ENCODE data around the gene ENG.
"Not testable (repeated sequence)": the region's sequence is repeated elsewhere in the genome, so short reads cannot be mapped to it uniquely, and the experiment has no call there.

ENG gene

DNA sequence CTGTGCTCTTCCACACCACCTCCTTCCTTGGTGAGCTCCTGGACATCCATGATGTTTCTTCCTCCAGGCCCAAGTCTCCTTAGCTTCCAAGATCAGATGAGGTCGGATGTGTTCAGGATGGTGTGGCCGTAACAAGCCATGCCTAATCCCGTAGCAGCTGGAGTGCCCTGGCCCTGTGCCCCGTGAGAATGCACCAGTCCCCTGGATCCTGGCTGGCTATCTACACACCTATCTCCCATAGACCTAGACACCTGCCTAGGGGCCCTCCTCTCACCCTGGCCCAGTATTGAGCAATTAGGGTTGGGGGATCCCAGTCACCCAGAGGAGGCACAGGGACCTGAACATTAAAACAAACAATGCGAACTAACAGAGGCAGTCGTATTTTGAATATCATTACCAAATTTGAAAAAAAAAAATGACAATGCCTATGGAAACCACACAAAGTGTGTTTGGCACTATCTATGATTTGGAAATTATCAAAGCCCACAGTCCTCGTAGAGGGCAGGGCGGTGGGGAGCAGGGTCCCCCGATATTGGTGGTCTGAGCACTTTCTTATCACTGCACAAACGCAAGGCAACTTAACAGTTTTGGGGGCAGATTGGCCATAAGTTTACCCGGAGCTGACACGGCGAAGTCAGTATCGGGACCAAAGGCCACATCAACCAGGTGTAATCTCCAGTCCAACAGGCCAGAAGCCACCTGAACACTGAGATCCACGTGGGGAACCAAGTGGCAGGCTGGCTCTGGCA is 13.2 kb downstream of the ENG start:
- no peak for DNase-seq

DNA sequence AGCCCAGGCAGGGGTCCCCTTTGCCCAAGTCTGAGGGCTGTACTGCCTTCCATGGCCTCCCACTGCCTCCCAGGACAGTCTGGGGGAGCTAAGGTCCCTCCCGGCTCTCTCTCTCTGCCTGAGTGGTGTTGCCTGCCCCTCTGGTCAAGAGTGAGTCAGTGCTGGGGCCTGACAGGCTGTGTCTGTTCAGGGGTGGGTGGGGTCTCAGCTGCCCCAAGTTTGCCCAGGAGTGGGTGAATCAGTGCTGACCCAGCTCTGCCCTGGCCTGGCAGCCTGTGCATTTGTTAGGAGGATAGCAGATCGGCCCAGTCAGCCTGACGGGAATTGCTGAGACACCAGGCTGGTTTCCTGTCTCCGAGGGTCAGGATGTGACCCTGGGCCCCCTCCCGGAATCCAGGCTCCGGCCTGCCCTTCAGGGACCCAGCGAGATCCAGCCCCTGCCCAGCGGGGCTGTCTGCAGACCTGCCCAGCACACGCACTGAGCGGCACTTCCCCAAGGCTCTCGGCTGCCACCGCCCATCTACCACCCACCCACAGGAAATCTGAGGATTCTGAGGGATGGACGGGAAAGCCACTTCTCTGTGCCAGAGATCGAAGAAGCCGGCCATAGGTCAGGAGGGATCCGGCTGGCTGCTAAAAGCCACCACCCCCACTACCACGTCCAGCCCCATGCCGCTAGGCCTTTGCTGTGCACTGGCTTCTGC is 15.9 kb downstream of the ENG start:
- DNase-seq: no peak

DNA sequence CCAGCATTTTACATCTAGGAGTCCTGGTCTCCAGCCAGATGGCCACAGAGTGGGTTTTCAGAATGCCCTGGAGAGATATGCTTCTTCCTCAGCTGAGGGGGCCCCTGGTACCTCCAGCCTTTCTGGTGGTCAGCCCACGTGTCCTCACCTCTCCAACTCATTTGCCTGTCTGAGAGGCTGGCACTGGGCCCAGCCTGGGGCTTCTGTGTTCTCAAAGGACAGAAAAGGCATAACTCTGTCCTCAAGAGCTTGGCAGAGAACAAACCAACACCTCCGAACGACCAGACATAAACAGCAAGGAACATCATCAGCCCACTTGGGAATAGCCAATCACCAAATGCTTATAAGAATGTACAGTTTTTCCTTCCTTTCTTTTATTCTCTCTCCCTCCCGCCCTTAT is 17.1 kb downstream of the ENG start:
- DNase-seq: no peak

DNA sequence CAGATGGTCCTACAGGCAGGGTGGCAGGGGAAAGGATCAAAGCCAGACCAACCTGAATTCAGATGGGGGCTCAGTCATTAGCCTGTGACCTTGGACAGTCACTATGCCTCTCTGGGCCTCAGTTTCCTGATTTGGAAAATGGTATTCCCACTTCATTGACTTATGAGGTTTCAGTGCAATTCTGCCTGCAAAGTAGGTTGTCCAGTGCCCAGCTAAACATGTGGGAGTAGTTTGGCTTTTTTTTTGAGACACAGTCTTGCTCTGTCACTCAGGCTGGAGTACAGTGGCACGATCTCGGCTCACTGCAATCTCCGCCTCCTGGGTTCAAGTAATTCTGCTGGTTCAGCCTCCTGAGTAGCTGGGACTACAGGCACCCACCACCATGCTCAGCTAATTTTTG is 17.9 kb downstream of the ENG start:
- DNase-seq: not testable (repeated sequence)

DNA sequence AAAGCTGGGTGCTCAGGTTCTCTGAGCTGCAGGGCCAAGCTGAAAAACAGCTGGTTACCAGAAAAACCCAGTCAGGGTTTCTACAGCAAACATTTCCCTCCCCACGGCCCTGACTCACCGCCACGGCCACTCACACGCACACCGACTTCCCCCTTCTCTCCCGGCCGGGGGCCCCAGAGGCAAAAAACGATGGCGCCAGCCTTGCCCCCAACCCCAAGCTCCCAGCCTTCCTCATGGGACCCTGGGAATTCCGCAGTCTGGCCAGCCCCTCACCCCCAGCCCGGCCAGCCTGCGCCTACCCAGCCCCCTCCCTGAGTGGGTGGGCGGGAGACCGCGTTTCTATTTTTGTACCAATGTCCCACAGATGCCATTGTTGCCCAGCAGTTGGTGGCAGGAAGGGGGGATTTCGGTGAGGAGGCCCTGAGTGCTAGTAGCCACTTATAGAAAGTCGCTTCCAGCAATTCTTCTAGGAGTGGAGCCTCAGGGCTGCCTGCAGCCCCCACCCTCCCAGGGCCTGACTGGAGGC is 18.4 kb downstream of the ENG start:
- DNase-seq: no peak

DNA sequence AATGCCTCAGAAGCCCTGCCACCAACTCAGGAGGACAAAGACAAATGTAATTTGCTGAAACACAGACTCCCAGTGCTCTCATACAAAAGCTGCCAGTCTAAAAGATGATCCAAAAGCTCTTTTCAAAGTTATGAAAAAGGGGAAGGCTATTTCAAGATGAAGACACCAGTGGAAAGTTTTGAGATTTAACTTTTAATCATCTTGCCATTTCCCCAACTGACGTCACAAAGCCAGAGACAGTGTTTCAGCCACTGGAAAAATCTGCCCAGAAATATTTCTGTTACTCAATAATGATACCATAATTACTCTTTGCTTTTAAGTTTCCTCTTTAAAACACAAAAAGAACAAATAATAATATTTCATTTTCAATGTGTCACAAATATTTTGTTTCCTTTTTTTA is 20.9 kb downstream of the ENG start:
- DNase-seq: no peak

DNA sequence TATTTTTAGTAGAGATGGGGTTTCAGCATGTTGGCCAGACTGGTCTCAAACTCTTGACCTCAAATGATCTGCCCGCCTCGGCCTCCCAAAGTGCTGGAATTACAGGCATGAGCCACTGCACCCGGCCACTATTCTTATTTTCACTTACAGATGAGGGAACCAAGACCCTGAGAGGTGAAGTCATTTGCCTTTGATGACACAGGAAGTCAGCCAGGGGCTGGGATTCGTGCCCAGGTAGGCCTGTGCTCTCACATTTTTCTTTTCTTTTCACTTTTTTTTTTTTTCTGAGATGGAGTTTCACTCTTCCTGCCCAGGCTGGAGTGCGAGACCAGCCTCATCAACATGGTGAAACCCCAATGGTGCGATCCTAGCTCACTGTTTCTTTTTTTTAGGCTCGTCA is 22.2 kb downstream of the ENG start:
- no peak for DNase-seq

DNA sequence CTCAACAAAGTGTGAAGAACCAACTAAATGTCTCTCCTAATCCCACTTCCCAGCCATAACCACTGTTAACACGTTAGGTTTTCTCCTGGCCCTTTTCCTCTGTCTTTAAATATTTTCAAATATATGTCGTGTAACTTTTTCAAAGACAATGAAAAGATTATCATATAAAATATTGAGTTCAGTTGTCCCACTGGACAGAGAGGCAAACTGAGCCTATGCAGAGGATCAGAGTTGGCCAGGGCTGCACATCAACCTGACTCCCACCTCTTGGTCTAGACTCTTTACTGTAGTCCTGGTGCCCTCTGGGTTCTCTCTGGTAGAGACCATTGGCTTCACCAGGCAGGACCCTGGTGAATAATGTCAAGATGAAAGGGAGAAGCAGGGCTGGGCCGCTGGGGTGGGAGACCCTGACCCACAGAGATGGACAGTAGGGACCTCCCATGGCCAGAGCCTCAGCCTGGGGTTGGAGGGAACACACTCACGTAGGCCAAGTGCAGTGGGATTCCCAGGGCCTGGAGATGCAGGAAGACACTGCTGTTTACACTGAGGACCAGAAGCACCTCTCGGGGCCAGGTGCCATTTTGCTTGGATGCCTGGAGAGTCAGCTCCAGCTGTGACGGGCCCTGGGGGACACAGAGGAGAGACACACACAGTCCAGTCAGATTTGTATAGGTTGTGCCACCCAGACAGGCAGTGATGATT is 25.1 kb downstream of the ENG start:
- no peak for DNase-seq

DNA sequence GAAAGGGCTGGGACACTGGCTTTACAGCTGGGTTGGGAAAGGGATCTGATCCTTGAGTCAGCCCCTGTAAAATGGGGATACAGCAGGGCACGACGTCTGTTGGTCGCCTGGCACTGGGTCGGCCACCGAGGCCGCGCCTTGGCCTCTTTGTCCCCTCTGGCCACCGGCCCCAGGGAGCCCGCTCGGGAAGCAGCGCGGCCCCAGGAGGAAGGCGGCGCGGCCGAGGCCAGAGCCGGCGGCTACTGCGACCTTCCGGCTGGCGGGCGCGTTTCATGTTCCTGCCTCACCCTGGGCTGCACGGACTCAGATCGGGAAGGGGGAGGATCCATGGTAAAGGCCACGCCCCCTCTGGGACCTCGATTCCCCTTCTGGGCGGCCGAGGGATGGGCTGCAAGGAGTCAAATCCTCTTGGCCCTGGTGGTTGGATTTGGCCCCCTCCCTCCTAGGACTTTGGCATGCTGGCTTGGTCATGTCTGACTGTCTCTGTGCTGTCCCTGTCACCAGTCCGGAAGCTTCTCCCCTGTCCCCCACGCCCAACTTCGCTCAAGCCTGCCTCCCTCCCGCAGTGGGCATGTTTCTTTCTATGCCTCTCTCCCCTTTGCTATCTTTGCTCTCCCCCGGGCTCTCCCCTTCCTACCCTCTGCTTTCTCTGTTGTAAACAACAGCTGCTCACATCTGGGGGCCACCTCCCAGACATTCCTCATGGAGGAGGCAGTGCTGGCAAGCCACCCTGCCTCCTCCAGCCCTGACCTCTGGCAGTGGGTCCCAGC is 26.0 kb downstream of the ENG start:
- DNase-seq: no peak

DNA sequence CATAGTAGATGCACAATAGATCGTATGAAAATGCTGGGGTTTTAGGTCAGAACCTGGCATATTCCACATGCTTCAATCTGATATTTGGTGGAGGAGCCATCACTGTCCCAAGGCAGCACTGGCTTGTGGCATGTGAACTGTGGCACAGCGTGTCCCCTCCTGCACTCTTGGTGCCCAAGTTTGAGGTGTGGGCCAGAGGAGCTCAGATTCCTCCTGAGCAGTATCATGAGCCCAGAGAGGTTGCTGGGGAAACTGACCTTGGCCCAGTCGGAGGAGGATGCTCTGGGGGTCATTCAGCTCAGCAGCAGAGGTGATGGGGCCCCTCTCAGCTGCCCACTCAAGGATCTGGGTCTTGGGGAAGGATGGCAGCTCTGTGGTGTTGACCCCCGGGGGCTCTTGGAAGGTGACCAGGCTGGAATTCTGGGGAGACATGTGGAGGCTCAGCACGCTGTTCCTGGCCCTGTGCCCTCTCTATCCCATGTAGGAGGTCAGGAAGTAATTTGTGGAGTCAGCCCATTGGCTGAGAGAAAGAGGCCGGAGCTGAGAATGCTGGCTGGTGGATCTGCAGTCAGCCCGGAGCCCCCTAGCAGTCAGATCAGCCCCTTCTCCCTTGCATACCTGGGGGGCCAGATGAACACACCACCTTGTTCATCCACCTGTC is 28.1 kb downstream of the ENG start:
- DNase-seq: no peak

DNA sequence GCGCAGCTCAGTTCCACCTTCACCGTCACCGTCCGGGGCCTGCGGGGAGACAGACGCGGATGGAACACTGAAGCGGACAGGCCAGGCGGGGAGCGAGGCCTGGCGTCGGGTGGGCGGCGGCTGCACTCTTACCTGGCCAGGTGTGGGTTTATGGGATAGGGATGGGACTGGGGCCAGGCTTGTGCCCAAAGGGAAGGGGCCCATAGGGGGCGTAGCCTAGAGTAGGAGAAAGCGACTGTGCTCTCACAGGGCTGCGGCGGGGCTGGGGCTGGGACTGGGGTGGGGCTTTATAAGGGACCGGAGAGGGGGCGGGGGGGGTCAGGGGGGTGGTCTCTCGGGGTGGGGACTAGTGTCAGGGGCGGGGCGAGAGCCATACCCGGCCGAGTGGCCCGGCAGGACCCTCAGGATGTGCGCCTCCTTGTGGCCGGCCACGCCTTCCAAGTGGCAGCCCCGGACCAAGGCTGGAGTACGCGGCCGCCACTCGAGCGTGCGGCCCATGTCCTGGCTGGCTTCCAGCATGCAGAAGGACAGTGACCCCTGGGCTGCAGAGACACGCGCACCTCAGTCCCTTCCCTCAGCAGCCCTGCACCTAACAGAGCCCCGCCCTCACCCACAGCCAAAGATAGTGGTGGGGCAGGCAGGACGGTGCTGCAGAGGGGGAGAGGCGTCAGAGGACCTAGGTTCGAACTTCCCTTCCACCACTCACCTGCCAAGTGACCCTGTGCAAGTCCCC is 29.0 kb downstream of the ENG start:
- no peak for DNase-seq

DNA sequence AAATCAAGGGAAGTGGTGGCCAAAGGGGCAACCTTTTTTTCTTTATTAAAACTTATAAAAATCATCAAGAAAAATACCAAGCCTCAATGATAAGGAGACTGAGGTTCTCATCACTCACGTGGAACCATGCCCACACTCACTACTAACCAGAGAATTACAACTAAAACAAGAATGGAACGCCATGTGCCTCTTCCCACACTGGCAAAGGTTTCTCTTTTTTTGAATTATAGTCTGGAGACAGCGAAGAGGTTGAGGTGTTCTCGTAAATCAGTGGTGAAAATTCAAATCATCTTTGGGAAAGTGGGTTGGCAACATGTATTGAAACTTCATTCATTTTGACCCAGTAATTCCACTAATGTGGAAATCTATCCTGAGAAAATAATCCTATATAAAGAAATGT is 32.4 kb downstream of the ENG start:
- no peak for DNase-seq

DNA sequence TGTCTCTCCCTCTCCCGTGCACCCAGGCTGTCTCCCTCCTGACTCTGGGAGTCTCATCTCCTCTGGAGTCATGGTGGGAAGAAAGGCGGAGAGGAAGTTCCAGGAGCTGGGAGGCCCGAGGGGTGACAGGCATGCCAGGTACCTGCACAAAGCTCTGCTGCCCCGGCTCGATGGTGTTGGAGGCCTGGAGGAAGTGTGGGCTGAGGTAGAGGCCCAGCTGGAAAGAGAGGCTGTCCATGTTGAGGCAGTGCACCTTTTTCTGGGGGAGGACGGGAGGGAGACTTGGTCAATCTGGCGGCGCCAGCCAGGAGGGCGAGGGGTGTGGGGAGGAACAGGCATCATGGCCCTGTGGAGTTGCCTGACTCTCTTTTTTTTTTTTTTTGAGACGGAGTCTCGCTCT is 35.9 kb downstream of the ENG start:
- DNase-seq: no peak

DNA sequence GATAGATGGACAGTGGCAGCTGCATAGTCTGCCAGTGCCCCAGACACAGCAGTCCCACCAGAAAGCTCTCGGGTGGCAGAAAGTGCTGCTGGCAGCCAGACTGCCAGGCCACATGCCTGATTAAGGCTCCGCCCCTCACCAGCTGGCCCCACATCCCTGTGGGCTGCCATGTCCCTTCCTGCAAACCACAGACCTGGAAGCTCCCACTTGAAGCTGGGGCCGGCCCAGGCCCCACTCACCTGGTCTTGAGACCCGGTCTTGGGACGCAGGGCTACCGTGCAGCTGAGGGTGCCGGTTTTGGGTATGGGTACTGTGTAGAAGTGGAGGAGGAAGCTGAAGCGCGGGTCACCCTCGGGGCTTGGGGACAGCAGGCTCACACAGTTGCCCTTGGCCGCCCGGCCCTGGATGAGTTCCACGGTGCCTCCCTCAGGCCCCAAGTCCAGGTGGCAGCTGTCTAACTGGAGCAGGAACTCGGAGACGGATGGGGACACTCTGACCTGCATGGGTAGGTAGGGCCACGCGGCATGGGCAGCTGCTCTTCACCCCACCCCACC is 36.5 kb downstream of the ENG start:
- no peak for DNase-seq

DNA sequence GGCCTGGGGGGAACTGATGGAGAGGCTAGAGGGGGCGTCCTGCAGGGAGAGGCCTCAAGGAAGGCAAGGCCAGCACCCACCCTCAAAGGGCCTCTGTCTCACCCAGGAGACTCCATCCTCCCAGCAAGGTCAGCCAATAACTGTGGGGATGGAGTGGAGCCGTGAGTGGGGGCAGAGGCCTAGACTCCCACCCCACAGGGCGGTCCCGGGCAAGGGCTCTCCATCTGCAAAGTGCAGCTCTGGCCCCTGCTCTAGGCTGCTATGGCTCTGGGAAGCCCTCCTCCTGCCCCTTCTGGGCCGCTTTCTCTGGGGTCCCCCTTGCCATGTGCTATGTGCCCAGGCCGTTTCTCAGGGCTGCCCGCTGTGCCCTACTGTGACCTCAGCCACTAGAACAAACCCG is 37.7 kb downstream of the ENG start:
- DNase-seq: no peak

DNA sequence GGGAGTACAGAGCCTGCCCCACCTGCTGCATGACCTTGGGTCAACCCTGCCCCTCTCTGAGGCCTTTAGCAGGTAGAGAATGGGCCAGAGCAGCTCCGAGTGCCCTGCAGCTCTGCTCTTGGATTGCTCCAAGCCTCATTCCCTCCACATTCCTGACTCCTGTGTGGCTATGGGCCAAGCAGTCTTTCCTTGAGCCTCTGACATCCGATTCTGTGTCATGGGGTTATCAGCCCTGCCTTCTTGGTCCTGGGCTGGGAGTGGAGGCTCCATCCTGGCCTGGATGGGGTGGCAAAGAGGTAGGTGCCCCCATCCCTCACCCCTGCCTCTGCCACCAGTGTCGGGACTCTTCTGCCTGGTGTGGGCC is 38.1 kb downstream of the ENG start:
- no peak for DNase-seq

DNA sequence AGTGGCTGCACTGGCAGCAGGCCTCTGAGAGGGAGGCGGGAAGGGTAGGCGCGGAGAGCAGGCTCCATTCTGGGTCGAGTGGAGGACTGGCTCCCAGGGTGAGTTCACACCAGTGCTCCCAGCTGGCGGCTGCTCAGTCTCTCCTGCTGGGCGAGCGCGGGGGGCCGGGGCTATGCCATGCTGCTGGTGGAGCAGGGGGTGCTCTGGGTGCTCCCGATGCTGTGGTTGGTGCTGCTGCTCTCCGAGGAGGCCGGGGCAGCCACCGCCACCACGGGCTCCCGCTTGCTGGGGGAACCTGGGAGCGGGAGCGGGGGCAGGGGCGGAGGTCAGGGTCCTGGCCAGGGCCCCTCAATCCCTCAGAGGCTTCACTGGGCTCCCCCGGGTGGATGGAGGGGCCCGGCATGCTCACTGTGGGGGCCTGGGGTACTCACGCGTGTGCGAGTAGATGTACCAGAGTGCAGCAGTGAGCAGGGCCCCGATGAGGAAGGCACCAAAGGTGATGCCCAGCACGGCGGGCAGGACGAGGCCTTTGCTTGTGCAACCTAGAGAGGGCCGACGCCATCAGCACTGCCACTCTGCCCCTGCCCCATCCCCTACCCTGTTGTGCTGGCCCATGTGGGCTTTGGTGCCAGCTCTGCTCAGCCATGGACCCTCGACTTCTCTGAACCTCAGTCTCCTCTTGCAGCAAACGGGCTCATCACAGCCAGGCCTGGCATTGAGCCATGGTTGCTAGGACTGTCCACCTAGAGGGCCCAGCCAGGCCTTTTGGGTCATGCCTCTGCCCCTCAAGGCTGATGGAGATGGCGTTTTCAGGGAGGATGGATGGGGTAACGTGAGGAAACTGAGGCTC is 38.7 kb downstream of the ENG start:
- no peak for DNase-seq

DNA sequence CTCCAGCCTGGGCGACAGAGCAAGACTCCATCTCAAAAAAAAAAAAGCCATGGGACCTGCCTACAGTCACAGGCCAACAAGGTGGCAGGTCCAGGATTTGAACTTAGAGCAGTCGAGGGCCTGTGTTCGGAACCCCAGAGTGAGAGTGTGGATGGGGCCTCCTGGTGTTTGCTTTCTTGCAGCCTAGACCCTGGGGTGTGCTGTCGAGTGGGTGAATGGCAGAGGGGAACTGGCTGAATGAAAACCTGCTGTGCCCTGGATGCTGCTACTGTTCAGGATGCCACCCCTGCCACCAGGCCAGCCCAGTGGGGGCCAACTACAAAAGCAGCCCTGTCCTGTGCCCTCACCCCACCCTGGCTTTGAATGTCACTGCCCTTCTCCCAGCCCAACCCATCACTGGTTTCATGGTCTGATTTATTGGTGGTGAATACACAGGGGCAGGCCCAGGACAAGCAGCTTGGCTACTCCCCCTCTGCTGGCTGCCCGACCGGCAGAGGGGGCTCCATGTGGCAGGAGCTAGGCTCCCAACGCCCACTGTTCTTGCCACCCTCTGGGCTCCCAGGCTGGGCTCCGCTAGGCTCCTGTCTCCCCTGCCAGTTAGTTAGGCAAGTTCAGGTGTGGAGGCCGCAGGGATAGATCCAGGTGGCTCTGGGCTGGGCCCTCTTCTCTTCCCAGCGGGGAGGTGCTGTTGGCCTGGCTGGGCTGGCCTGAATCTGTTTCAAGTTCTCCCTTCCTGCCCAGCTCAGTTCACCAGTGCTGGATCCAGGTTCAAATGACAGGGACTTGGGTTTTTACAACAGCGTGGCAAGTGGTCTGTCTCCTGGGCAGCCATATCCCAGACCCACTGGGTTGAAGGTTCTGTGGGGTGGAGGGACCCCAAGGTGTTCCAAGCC is 39.6 kb downstream of the ENG start:
- no peak for DNase-seq

DNA sequence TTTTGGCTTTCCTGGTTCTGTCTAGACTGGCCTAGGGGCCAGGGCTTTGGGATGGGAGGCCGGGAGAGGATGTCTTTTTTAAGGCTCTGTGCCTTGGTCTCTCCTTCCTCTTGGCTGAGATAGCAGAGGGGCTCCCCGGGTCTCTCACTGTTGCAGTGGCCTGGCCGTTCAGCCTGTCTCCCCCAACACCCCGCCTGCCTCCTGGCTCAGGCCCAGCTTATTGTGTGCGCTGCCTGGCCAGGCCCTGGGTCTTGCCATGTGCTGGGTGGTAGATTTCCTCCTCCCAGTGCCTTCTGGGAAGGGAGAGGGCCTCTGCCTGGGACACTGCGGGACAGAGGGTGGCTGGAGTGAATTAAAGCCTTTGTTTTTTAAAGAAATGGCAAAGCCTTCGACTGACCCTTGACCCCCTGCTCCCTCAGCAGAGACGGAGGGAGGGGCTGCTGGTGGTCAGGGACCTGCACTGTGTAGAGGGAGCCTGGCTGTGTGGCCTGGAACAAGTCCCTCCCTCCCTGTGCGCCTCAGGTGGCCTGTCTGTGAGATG is 40.7 kb downstream of the ENG start:
- no peak for DNase-seq
